Urothelium cell line (cell line): Measurements from ENCODE around the gene CCDC27.

ENCODE experiments used
- DNase-seq: peaks from one replicate; pipeline ENCODE4 v3.0.0; 2011; ENCODE audit warnings: low spot score, mixed read lengths
- FAIRE-seq: peaks from 2 replicates; lab custom pipeline; 2011; peaks lifted over from hg19 to GRCh38; lab: Jason Lieb, UNC

CCDC27 gene

GRCh38 chr1:3752400-3752945 lies at the start of gene CCDC27:
Gene CCDC27 (plus strand): TSS chr1:3752450. CDS start chr1:3752482, 32 bp downstream.
- DNase-seq (no peak), FAIRE-seq (no peak)

DNA sequence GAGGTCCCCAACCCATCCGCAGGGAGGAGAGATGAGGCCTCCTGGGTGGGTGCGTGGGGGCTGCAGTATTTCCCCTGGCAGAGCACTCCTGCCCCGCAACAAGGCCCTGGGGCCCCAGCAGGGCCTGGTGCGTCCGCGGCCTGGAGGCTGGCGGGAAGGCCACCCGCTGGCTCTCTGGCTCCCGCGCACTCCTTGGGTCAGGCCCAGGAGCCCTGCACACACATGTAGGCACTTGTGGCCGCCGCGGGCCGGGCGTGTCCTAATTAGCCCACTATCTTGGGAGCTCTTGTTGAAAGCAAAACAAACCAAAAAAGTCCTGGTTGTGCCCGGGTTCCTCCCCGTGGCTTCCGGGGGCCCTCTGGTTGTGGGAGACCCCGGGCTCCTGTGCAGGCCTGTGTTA lies 49.7 kb upstream of the CCDC27 start:
- DNase-seq (no peak), FAIRE-seq (no peak)

- DNase-seq (no peak), FAIRE-seq (no peak)
Measured at GRCh38 chr1:3702990-3703728, 49.1 kb upstream of the CCDC27 start.

- FAIRE-seq (no peak), DNase-seq (no peak)
Measured at GRCh38 chr1:3703786-3704371, 48.4 kb upstream of the CCDC27 start.

DNA sequence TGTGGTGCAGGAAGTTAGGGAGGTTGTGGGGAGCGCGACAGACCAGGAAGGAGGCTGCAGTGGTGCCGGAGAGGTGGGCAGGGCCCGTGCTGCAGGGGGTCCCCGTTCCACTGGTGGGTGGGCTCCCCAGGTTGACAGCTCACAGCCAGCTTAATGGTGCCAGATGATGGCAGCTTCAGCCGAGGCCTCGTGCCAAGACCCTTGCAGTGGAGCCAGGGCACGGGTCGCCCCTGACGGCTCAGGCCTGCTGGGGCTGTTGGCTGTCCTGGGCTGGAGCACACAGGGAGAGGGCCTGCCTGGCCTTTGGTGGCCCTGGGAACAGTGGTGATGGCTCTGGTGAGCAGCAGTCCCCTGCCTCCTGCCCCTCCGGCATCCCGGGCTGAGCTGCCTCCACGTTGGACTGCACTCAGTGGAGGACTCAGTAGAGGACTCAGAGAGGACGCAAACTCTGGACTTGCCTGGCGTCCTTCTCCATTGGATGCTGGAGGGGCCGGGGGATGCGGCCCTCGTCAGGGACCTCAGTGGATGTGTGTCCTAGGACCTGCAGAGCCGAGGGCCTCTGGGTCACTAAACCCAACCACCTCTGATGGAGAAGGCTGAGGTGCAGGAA lies 46.8 kb upstream of the CCDC27 start:
- FAIRE-seq (no peak), DNase-seq (no peak)

DNA sequence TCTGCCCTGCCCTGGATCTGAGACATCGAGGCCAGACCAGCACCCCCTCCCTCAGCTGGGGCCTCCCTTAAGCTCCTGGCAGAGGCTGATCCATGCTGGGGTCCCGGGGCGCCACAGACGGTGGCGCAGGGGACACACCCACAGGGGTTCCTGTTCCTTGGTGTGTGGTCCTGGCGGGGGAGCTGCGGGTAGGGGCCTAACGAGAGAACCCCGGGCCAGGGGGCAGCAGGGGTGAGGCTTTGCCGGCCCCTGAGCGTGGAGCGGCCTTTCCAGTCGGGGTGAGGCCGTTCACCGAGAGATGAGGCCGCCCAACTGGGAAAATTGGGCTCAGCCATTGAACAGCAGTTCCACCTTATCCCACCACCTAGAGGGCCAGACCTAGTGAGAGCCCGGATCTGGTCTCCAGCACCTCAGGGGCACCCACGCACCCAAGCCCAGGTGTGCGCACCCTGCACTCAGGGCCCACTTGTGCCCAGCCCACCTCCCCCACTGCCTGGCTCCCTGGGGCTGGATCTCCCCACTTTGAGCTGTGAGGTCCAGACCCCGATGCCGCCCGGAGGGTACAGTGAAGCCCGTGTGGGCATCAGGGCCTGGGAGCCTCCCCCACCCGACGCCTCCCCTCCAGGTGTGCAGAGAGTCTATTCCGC lies 45.5 kb upstream of the CCDC27 start:
- FAIRE-seq = no peak
- DNase-seq = no peak

DNA sequence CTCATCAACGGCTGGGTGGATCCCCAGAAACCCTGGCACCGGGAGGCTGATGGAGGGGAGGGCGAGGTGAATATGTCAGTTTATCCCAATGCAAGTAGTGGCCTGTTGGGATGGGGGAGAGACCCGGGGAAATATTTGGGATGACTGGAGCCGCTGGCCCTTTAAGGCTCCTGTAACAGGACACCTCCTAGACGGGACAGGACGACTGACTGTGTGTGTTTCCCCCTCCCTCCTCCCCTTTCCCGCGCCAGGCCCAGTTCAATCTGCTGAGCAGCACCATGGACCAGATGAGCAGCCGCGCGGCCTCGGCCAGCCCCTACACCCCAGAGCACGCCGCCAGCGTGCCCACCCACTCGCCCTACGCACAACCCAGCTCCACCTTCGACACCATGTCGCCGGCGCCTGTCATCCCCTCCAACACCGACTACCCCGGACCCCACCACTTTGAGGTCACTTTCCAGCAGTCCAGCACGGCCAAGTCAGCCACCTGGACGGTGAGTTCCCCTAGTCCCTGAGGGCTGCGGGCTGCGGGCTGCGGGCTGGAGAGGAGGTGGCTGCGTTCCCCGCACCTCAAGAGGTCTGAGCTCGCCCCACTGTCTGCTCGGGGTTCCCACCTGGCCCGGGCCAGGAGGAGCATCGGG lies 44.8 kb upstream of the CCDC27 start:
- no peak for FAIRE-seq
- DNase-seq = no peak

DNA sequence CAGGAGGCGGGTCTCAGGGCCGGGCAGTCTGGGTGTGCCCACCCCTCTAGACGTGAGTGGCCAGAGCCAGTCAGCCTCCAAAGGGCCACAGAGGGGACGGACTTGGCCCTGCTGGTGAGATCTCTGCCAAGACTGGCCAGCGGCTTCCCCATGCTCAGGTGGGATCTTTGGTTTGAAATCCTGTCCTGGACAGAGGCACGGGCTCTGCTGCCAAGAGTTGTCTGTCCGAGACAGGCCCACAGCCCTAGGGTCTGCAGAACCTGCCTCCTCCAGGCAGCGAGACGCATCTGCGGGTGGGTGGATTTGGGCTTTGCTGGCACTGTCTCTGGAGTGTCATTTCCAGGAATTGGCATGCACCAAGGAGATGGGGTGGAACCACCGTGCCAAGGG lies 44.3 kb upstream of the CCDC27 start:
- DNase-seq (no peak), FAIRE-seq (no peak)

- FAIRE-seq = no peak
Measured at GRCh38 chr1:3708791-3709190, 43.5 kb upstream of the CCDC27 start.

GRCh38 chr1:3710251-3710650 lies 42.0 kb upstream of the CCDC27 start:
- FAIRE-seq (no peak), DNase-seq (no peak)

More at GRCh38 chr1:3708791-3709190, 43.5 kb upstream of the CCDC27 start:
- DNase-seq = no peak

GRCh38 chr1:3711381-3711779 lies 40.9 kb upstream of the CCDC27 start:
- DNase-seq (no peak), FAIRE-seq (no peak)

- no peak for FAIRE-seq
- no peak for DNase-seq
Measured at GRCh38 chr1:3711780-3712451, 40.3 kb upstream of the CCDC27 start.

GRCh38 chr1:3712573-3713535 lies 39.4 kb upstream of the CCDC27 start:
- FAIRE-seq (no peak), DNase-seq (no peak)

DNA sequence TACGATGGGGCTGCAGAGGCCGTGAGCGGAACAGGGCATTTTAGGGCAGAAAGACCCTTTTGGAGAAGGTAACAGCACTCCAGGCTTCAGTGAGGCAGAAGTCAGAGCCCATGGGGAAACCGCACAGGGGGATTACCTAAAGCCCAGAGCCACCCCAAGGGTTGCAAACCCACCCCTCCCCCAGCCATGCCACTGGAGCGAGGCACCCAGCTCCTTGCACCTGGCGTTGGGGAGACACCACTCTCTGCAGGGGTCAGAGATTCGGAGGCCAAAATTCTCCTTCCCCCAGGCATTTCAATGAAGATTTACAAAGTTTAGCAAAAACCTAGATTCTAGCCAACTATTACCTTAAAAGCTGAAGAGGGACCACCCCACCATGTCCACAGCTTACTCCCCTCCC lies 38.4 kb upstream of the CCDC27 start:
- no peak for FAIRE-seq

DNA sequence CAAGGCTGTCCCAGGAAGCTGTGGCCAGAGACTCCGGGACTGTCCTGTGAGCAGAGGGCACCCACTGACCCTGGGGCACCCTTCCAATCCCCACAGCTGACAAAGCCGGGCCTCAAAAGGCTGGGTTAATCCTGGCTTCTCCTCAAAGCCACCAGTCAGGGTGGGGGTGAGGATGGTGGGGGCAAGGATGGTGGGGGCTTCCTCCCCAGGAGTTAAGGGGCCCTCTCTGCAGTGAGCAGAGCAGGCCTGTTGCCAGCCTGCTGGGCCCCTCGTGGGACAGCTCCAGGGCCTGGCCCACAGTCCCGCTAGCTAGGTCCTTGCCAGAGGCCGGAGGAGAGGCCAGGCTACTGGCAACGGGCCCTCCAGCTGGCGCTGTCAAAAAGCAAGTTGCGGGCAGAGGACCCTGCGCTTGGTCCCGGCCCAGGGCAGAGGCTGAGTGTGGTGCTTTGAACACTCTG lies 37.9 kb upstream of the CCDC27 start:
- DNase-seq (no peak), FAIRE-seq (no peak)

More for the DNA sequence above, 38.4 kb upstream of the CCDC27 start:
- no peak for DNase-seq

- FAIRE-seq = no peak
Measured at GRCh38 chr1:3714814-3715213, 37.4 kb upstream of the CCDC27 start.

DNA sequence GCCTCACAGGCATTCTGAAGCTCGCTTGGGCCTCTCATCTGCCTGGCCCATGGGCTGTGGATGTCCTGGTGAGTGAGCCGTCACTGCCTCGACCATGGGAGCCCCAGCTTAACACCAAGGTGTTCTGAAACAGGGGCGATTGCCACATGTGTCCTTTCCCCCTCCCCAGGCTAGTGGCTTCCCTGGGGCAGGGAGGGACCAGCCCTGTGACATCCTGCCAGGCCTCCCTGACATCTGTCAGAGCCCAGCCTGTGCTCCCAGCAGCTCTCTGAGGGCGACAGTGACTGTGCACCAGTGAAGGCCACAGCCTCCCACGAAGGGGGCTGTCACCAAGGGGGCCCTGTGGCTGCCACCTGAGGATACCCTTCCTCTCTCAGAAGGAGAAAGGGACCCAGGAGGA lies 35.9 kb upstream of the CCDC27 start:
- DNase-seq (no peak), FAIRE-seq (no peak)

More at GRCh38 chr1:3714814-3715213, 37.4 kb upstream of the CCDC27 start:
- no peak for DNase-seq

DNA sequence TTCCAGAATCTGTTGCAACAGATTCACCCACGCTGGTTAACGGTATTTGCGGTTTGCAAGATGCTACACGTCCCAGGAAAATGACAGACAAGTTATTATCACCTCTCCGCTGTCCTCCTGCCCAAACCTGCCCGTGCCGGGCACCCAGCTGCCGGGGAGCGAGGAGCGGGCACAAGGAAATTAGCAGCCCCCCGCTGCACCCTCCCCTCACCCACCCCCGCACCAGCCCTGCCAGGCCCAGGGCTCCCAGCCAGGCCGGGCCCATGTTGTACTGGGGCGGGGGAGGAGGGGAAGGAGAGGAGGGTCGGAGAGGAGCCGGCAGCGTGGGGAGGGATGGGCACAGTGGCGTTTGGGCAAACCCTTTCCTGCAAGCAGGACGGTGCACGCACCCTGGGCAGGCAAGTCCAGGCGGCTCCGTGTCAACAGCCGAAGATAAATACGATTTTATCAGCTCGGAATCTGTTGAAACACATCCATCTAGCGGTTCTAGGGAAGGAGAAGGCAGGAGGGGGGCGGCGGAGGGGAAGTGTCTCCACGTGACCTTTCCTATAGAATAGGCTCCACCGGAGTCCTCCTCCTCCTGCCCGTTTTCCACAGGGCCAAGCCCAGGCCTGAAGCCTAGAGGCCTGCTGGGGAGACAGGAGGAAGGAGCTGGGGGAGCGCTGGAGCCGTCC lies 35.1 kb upstream of the CCDC27 start:
- DNase-seq (no peak), FAIRE-seq (no peak)
